Large intestine (tissue), 3 donors: Measurements from ENCODE around the gene ACBD3. TPM values are rescaled to one million over a fixed set of nuclear protein-coding genes. Genes with fewer than 3 reads are reported as not detected.
"Not testable (repeated sequence)": the region's sequence is repeated elsewhere in the genome, so short reads cannot be mapped to it uniquely, and the experiment has no call there.

Experiments used
- DNase-seq, 2 donors: peaks; one replicate each; pipeline versions ENCODE4 v3.0.0 to v3.0.0-alpha.2; 2013
- H3K27ac ChIP-seq: one replicate; pipeline ENCODE4 v1.5.1; 2013; ENCODE audit warnings: low read length
- H3K27me3 ChIP-seq: 2 replicates; pipeline ENCODE4 v1.6.1; 2013; ENCODE audit warnings: low read length; ENCODE audit not compliant: control insufficient read depth, insufficient read depth
- H3K36me3 ChIP-seq: 2 replicates; pipeline ENCODE4 v1.6.1; 2013; ENCODE audit warnings: low read length; ENCODE audit not compliant: control insufficient read depth, insufficient read depth
- H3K4me1 ChIP-seq: one replicate; pipeline ENCODE4 v1.6.1; 2013; ENCODE audit warnings: low read length; ENCODE audit not compliant: control insufficient read depth, insufficient read depth
- H3K4me3 ChIP-seq: one replicate; pipeline ENCODE4 v1.5.1; 2013; ENCODE audit warnings: low read length
- H3K9me3 ChIP-seq: one replicate; pipeline ENCODE4 v1.6.1; 2013; ENCODE audit warnings: mild to moderate bottlenecking, low read depth, low read length, moderate library complexity; ENCODE audit not compliant: control insufficient read depth
- WGBS: methylation state at CpG from one replicate; pipeline ENCODE4 v1.1.5; 2013; ENCODE audit warnings: low lambda C conversion rate; ENCODE audit not compliant: insufficient coverage; 5-methylcytosine and 5-hydroxymethylcytosine counted together
- polyA plus RNA-seq: library from polyadenylated mRNA; unstranded; fragments of 120-200 nt; gene quantifications from one replicate; pipeline ENCODE4 v1.2.1, GENCODE V29; 2013

The ACBD3 gene
- polyA plus RNA-seq, 1 donor = 41.5 TPM

DNA sequence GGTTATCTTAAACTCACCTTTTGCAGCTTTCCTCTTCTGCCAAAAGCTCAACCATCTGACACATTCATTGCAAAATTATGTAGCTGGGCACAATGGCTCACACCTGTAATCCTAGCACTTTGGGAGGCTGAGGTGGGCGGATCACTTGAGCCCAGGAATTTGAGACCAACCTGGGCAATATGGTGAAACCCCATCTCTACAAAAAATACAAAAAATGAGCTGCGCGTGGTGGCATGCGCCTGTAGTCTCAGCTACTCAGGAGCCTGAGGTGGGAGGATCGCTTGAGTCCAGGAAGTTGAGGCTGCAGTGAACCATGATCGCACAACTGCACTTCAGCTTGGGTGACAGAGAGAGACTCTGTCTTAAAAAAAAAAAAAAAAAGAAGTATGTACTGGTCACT is 16.1 kb upstream of the ACBD3 start:
- H3K9me3 ChIP-seq = not testable (repeated sequence)

GRCh38 chr1:226202246-226202645 is 15.7 kb upstream of the ACBD3 start:
- no peak overlapping the region for H3K27ac ChIP-seq
- H3K4me1 ChIP-seq = no peaks in the 10 kb centered on the region
- DNase-seq = no peak
- H3K36me3 ChIP-seq = no peaks in the 10 kb centered on the region
- WGBS = 100% methylated on average over 1 of the region's 3 CpGs
- H3K4me3 ChIP-seq = no peak overlapping the region
- no peaks in the 10 kb centered on the region for H3K9me3 ChIP-seq
- no peaks in the 10 kb centered on the region for H3K27me3 ChIP-seq

More for the DNA sequence above, 16.1 kb upstream of the ACBD3 start:
- not testable (repeated sequence) for H3K4me3 ChIP-seq, H3K27ac ChIP-seq, H3K27me3 ChIP-seq, H3K4me1 ChIP-seq, DNase-seq, H3K36me3 ChIP-seq
- WGBS = no CpG with 5 or more reads among the region's 6 CpGs

GRCh38 chr1:226201029-226201593 is 14.6 kb upstream of the ACBD3 start:
- Histone ChIP-seq H3K27ac (no peak overlapping the region), H3K4me3 (no peak overlapping the region), H3K9me3 (no peaks in the 10 kb centered on the region), H3K36me3 (no peaks in the 10 kb centered on the region), H3K4me1 (no peaks in the 10 kb centered on the region), H3K27me3 (no peaks in the 10 kb centered on the region)
- no peak for DNase-seq
- 100% methylated on average over 1 of the region's 5 CpGs for WGBS

DNA sequence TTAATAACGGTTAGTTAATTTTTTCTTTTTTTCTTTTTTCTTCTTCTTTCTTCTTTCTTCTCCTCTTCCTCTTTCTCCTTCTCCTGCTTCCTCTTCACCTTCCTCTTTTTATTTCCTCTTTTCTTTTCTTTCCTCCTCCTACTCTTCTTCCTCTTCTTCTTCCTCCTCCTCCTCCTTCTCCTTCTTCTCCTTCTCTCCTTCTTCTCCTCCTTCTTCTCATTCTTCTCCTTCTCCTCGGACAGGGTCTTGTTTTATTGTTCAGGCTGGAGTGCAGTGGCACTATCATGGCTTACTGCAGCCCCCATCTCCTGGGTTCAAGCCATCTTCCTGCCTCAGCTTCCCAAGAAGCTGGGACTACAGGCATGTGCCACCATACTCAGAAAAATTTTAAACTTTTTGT is 13.4 kb upstream of the ACBD3 start:
- DNase-seq = no peak
- Histone ChIP-seq H3K27me3 (no peaks in the 10 kb centered on the region), H3K36me3 (no peaks in the 10 kb centered on the region), H3K27ac (no peak overlapping the region), H3K4me3 (no peak overlapping the region), H3K9me3 (no peaks in the 10 kb centered on the region), H3K4me1 (peaks cover 3% of the 10 kb centered on the region)
- 88% methylated on average over 2 of the region's 2 CpGs for WGBS

DNA sequence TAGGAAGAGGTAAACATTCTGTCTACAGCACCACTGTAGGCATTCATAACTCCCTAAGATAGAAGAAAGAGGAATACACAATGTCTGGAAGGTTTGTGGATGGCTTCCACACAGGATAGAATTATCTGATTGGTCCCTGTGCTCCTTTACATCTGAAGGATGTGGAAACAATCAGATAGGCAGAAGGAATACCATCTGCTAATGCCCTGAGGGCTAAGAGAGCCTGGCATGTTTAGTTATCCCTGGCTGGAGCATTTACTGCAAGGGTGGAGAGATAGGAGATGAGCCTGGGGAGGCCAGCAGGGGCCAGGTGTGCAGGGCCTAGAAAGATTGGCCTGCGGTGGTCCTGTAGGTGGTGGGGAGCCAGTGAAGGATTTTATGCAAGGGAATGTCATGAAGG is 8.6 kb upstream of the ACBD3 start:
- Histone ChIP-seq H3K9me3 (no peaks in the 10 kb centered on the region), H3K27me3 (no peaks in the 10 kb centered on the region), H3K36me3 (no peaks in the 10 kb centered on the region), H3K4me3 (no peak overlapping the region), H3K27ac (no peak overlapping the region), H3K4me1 (peaks cover 3% of the 10 kb centered on the region)
- WGBS = no CpG with 5 or more reads among the region's 1 CpG
- no peak for DNase-seq

DNA sequence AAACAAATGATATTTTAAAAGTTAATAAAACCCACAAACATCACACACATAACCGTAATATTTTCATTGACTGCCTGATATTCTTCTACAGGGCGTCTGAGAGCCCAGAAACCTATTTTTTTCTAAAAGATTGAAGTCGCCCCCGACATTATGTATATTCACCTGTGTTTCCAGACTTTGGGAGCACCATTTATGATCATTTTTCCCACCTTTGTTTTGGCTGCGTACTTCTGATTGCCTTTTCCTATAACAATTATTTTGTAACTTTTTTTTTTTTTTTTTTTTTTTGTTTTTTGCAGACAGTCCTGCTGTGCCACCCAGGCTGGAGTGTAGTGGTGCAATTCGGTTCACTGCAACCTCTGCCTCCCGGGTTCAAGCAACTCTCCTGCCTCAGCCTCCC is 839 bp upstream of the ACBD3 start:
- no peaks in the 10 kb centered on the region for H3K36me3 ChIP-seq
- H3K4me1 ChIP-seq = peaks cover 9% of the 10 kb centered on the region
- H3K9me3 ChIP-seq = no peaks in the 10 kb centered on the region
- DNase-seq = no peak
- no peak overlapping the region for H3K4me3 ChIP-seq
- WGBS = 93% methylated on average over 5 of the region's 7 CpGs
- H3K27ac ChIP-seq = peak overlapping the region; percentile 89
- no peaks in the 10 kb centered on the region for H3K27me3 ChIP-seq

GRCh38 chr1:226187019-226187322 is 430 bp upstream of the ACBD3 start:
- H3K27ac ChIP-seq = peak overlapping the region; percentile 89
- no peaks in the 10 kb centered on the region for H3K9me3 ChIP-seq
- peak in 1 of 2 donors; percentile 5 for DNase-seq
- 63% methylated on average over 2 of the region's 10 CpGs for WGBS
- H3K27me3 ChIP-seq = no peaks in the 10 kb centered on the region
- peak overlapping the region; percentile 74 for H3K4me3 ChIP-seq
- H3K36me3 ChIP-seq = no peaks in the 10 kb centered on the region
- peaks cover 10% of the 10 kb centered on the region for H3K4me1 ChIP-seq

- peaks cover 5% of the 10 kb centered on the region for H3K36me3 ChIP-seq
- DNase-seq = peak; percentile 5 to 27
- peak overlapping the region; percentile 74 for H3K4me3 ChIP-seq
- peaks cover 15% of the 10 kb centered on the region for H3K4me1 ChIP-seq
- H3K27ac ChIP-seq = peak overlapping the region; percentile 89
- 86% methylated on average over 1 of the region's 14 CpGs for WGBS
- H3K27me3 ChIP-seq = no peaks in the 10 kb centered on the region
- H3K9me3 ChIP-seq = no peaks in the 10 kb centered on the region
Observed at GRCh38 chr1:226185141-226186036, 1.2 kb downstream of the ACBD3 start.

- peaks cover 15% of the 10 kb centered on the region for H3K4me1 ChIP-seq
- DNase-seq = peak; percentile 35 to 68
- peak overlapping the region; percentile 75 for H3K27ac ChIP-seq
- no peaks in the 10 kb centered on the region for H3K27me3 ChIP-seq
- H3K9me3 ChIP-seq = no peaks in the 10 kb centered on the region
- no CpG with 5 or more reads among the region's 14 CpGs for WGBS
- no peak overlapping the region for H3K4me3 ChIP-seq
- H3K36me3 ChIP-seq = peaks cover 7% of the 10 kb centered on the region
Observed at GRCh38 chr1:226181996-226182714, 4.4 kb downstream of the ACBD3 start.

DNA sequence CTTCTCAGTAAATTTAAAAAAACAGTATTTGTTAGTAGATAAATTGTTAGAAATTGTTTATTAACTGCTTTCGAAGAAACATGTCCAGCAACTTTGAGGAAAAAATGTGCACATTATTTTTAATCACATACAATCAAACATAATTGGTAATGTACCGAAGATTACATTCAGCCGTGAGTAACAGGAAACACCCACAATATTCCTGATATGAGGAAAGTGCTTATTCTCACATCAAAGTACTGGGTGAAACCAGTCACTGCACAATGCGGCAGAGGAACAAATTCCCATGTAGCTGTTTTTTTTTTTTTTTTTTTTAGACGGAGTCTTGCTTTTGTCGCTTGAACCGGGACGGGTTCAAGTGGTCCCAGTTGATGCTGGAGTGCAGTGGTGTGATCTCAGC is 9.7 kb downstream of the ACBD3 start:
- WGBS = 100% methylated on average over 1 of the region's 8 CpGs
- H3K4me3 ChIP-seq = no peak overlapping the region
- peaks cover 13% of the 10 kb centered on the region for H3K36me3 ChIP-seq
- peaks cover 3% of the 10 kb centered on the region for H3K4me1 ChIP-seq
- no peak for DNase-seq
- H3K9me3 ChIP-seq = no peaks in the 10 kb centered on the region
- no peak overlapping the region for H3K27ac ChIP-seq
- H3K27me3 ChIP-seq = no peaks in the 10 kb centered on the region
